ENCODE results near the gene JAKMIP1. TPM values are rescaled to one million over a fixed set of nuclear protein-coding genes. Genes with fewer than 3 reads are reported as not detected.

The JAKMIP1 gene
- total RNA-seq, 1 experiment from 2014 or later: not detected

GRCh38 chr4:6043188-6043587 is 157.2 kb downstream of the JAKMIP1 start:
- no peak overlapping the region for H3K4me3 ChIP-seq
- DNase-seq: no peak
- H3K9me3 ChIP-seq: no peaks in the 10 kb centered on the region
- no peaks in the 10 kb centered on the region for H3K36me3 ChIP-seq
- H3K27me3 ChIP-seq: no peaks in the 10 kb centered on the region

- Histone ChIP-seq H3K9me3 (no peaks in the 10 kb centered on the region), H3K4me3 (no peak overlapping the region), H3K27me3 (no peaks in the 10 kb centered on the region), H3K36me3 (no peaks in the 10 kb centered on the region)
- no peak for DNase-seq
Observed at GRCh38 chr4:6042293-6043063, 157.9 kb downstream of the JAKMIP1 start.

- no peaks in the 10 kb centered on the region for H3K36me3 ChIP-seq
- H3K9me3 ChIP-seq: no peaks in the 10 kb centered on the region
- H3K4me3 ChIP-seq: no peak overlapping the region
- no peak for DNase-seq
- H3K27me3 ChIP-seq: no peaks in the 10 kb centered on the region
Observed at GRCh38 chr4:6041800-6042199, 158.5 kb downstream of the JAKMIP1 start.

- Histone ChIP-seq H3K27me3 (no peaks in the 10 kb centered on the region), H3K4me3 (no peak overlapping the region), H3K9me3 (no peaks in the 10 kb centered on the region), H3K36me3 (no peaks in the 10 kb centered on the region)
- no peak for DNase-seq
Observed at GRCh38 chr4:6038711-6039110, 161.6 kb downstream of the JAKMIP1 start.

- H3K4me3 ChIP-seq: no peak overlapping the region
- DNase-seq: no peak
Observed at GRCh38 chr4:6035786-6036185, 164.6 kb downstream of the JAKMIP1 start.

GRCh38 chr4:6033381-6033780 is 167.0 kb downstream of the JAKMIP1 start:
- no peak overlapping the region for H3K4me3 ChIP-seq
- no peaks in the 10 kb centered on the region for H3K9me3 ChIP-seq
- no peaks in the 10 kb centered on the region for H3K27me3 ChIP-seq
- no peaks in the 10 kb centered on the region for H3K36me3 ChIP-seq
- DNase-seq: no peak

More at GRCh38 chr4:6035786-6036185, 164.6 kb downstream of the JAKMIP1 start:
- no peaks in the 10 kb centered on the region for H3K9me3 ChIP-seq
- no peaks in the 10 kb centered on the region for H3K36me3 ChIP-seq
- no peaks in the 10 kb centered on the region for H3K27me3 ChIP-seq

GRCh38 chr4:6032249-6033244 is 167.8 kb downstream of the JAKMIP1 start:
- no peak for DNase-seq
- Histone ChIP-seq H3K36me3 (no peaks in the 10 kb centered on the region), H3K27me3 (no peaks in the 10 kb centered on the region), H3K4me3 (no peak overlapping the region), H3K9me3 (no peaks in the 10 kb centered on the region)

GRCh38 chr4:6031846-6032245 is 168.5 kb downstream of the JAKMIP1 start:
- Histone ChIP-seq H3K9me3 (no peaks in the 10 kb centered on the region), H3K4me3 (no peak overlapping the region), H3K36me3 (no peaks in the 10 kb centered on the region), H3K27me3 (no peaks in the 10 kb centered on the region)
- DNase-seq: no peak

- no peak for DNase-seq
- H3K27me3 ChIP-seq: no peaks in the 10 kb centered on the region
- H3K4me3 ChIP-seq: no peak overlapping the region
- no peaks in the 10 kb centered on the region for H3K36me3 ChIP-seq
- H3K9me3 ChIP-seq: no peaks in the 10 kb centered on the region
Observed at GRCh38 chr4:6030679-6031078, 169.7 kb downstream of the JAKMIP1 start.

GRCh38 chr4:6029254-6029653 is 171.1 kb downstream of the JAKMIP1 start:
- Histone ChIP-seq H3K27me3 (no peaks in the 10 kb centered on the region), H3K36me3 (no peaks in the 10 kb centered on the region), H3K4me3 (no peak overlapping the region), H3K9me3 (no peaks in the 10 kb centered on the region)
- DNase-seq: no peak

- no peak for DNase-seq
- Histone ChIP-seq H3K9me3 (no peaks in the 10 kb centered on the region), H3K27me3 (no peaks in the 10 kb centered on the region), H3K36me3 (no peaks in the 10 kb centered on the region), H3K4me3 (no peak overlapping the region)
Observed at GRCh38 chr4:6028168-6028567, 172.2 kb downstream of the JAKMIP1 start.

GRCh38 chr4:6027392-6027791 is 173.0 kb downstream of the JAKMIP1 start:
- Histone ChIP-seq H3K27me3 (no peaks in the 10 kb centered on the region), H3K9me3 (no peaks in the 10 kb centered on the region), H3K36me3 (no peaks in the 10 kb centered on the region), H3K4me3 (no peak overlapping the region)
- no peak for DNase-seq

- H3K4me3 ChIP-seq: no peak overlapping the region
- no peaks in the 10 kb centered on the region for H3K27me3 ChIP-seq
- no peaks in the 10 kb centered on the region for H3K36me3 ChIP-seq
- no peak for DNase-seq
- H3K9me3 ChIP-seq: no peaks in the 10 kb centered on the region
Observed at GRCh38 chr4:6024313-6024960, 175.9 kb downstream of the JAKMIP1 start.

GRCh38 chr4:6023731-6024130 is 176.6 kb downstream of the JAKMIP1 start:
- Histone ChIP-seq H3K36me3 (no peaks in the 10 kb centered on the region), H3K27me3 (no peaks in the 10 kb centered on the region), H3K9me3 (no peaks in the 10 kb centered on the region), H3K4me3 (no peak overlapping the region)
- no peak for DNase-seq

- no peak overlapping the region for H3K4me3 ChIP-seq
- no peaks in the 10 kb centered on the region for H3K36me3 ChIP-seq
- no peaks in the 10 kb centered on the region for H3K27me3 ChIP-seq
- H3K9me3 ChIP-seq: no peaks in the 10 kb centered on the region
- DNase-seq: no peak
Observed at GRCh38 chr4:6022607-6023288, 177.6 kb downstream of the JAKMIP1 start.

- DNase-seq: no peak
- no peak overlapping the region for H3K4me3 ChIP-seq
Observed at GRCh38 chr4:6021831-6022606, 178.3 kb downstream of the JAKMIP1 start.

More at GRCh38 chr4:6021831-6022606, 178.3 kb downstream of the JAKMIP1 start:
- Histone ChIP-seq H3K36me3 (no peaks in the 10 kb centered on the region), H3K27me3 (no peaks in the 10 kb centered on the region), H3K9me3 (no peaks in the 10 kb centered on the region)

All from MG63 (cell line).